H1 (cell line): ENCODE results near the gene COL8A1. TPM values are rescaled to one million over a fixed set of nuclear protein-coding genes. Genes with fewer than 3 reads are reported as not detected.

Source experiments
- CTCF ChIA-PET: fragments of 300-600 bp; sonication (Branson Sonifier 250); formaldehyde crosslinking; loops from one replicate; lab custom pipeline; 2021; ENCODE audit not compliant: partially characterized antibody; lab: Charles Lee
- POLR2A ChIA-PET: fragments of 300-600 bp; sonication (Branson Sonifier 250); formaldehyde crosslinking; loops from one replicate; lab custom pipeline; 2021; ENCODE audit warnings: inconsistent platforms; ENCODE audit not compliant: partially characterized antibody; lab: Charles Lee
- DNase-seq, 2 experiments: peaks; one replicate each; pipeline versions ENCODE4 v3.0.0 to v3.0.0-alpha.2; 2010 to 2022; ENCODE audit warnings: low spot score in 2 of 2, low read depth in 1 of 2, mixed read lengths in 1 of 2
- FAIRE-seq: peaks from 2 replicates; lab custom pipeline; 2011; peaks lifted over from hg19 to GRCh38; lab: Jason Lieb, UNC
- H2AFZ ChIP-seq: 2 replicates; pipeline ENCODE4 v1.8.1; 2012; ENCODE audit warnings: low read length, inconsistent platforms
- H2AK5ac ChIP-seq: 2 replicates; pipeline ENCODE4 v1.6.1; 2013; ENCODE audit warnings: low read depth, low read length
- H2BK120ac ChIP-seq: replicated peaks from 2 replicates; pipeline ENCODE3; 2013; ENCODE audit warnings: low read depth, low read length, inconsistent platforms
- H2BK12ac ChIP-seq: 2 replicates; pipeline ENCODE4 v1.6.1; 2013; ENCODE audit warnings: low read depth, low read length
- H2BK15ac ChIP-seq: 2 replicates; pipeline ENCODE4 v1.6.1; 2013; ENCODE audit warnings: low read length
- H2BK20ac ChIP-seq: 2 replicates; pipeline ENCODE4 v1.6.1; 2013; ENCODE audit warnings: low read length
- H2BK5ac ChIP-seq: 2 replicates; pipeline ENCODE4 v1.6.1; 2013; ENCODE audit warnings: low read depth, low read length
- H3K14ac ChIP-seq: 2 replicates; pipeline ENCODE4 v1.6.1; 2013; ENCODE audit warnings: inconsistent platforms; ENCODE audit not compliant: insufficient read length
- H3K18ac ChIP-seq: 2 replicates; pipeline ENCODE4 v1.6.1; 2013; ENCODE audit warnings: low read length; ENCODE audit errors: extremely low read depth
- H3K23ac ChIP-seq: 2 replicates; pipeline ENCODE4 v1.6.1; 2013; ENCODE audit warnings: inconsistent platforms; ENCODE audit not compliant: insufficient read length
- H3K23me2 ChIP-seq: 2 replicates; pipeline ENCODE4 v1.6.1; 2013; ENCODE audit warnings: low read depth, low read length
- H3K27ac ChIP-seq: 2 replicates; pipeline ENCODE4 v1.6.1; 2011; ENCODE audit warnings: low read depth, low read length, inconsistent platforms
- H3K27me3 ChIP-seq, 4 experiments: replicated peaks in 1 of 4; 1 replicate in 1 of 4; 2 replicates in 3 of 4; pipeline versions ENCODE4 v1.6.1 to v1.8.1; 2011 to 2013; ENCODE audit warnings: low read length in 3 of 4, mild to moderate bottlenecking in 3 of 4, inconsistent platforms in 2 of 4, mixed read lengths in 2 of 4, moderate library complexity in 1 of 4; ENCODE audit not compliant: control insufficient read depth in 3 of 4, insufficient read depth in 3 of 4; ENCODE audit errors: extremely low read depth in 1 of 4
- H3K36me3 ChIP-seq, 4 experiments: 2 replicates each; pipeline versions ENCODE4 v1.6.1 to v1.8.1; 2011 to 2013; ENCODE audit warnings: mild to moderate bottlenecking in 4 of 4, low read length in 3 of 4, moderate library complexity in 2 of 4, control low read depth in 1 of 4, inconsistent platforms in 1 of 4; ENCODE audit not compliant: insufficient read depth in 4 of 4, control insufficient read depth in 2 of 4
- H3K4ac ChIP-seq: replicated peaks from 2 replicates; pipeline ENCODE3; 2013; ENCODE audit warnings: low read length, low read depth, mixed read lengths, inconsistent platforms; ENCODE audit not compliant: insufficient read length
- H3K4me1 ChIP-seq, 4 experiments: replicated peaks in 1 of 4; 1 replicate in 1 of 4; 2 replicates in 3 of 4; pipeline versions ENCODE4 v1.6.1 to v1.8.1; 2011 to 2013; ENCODE audit warnings: low read length in 3 of 4, inconsistent platforms in 2 of 4, mixed read lengths in 1 of 4; ENCODE audit not compliant: insufficient read depth in 4 of 4, control insufficient read depth in 3 of 4
- H3K4me2 ChIP-seq, 2 experiments: 2 replicates each; pipeline versions ENCODE4 v1.6.1 to v1.8.1; 2011 to 2013; ENCODE audit warnings: low read depth in 2 of 2, low read length in 2 of 2, control low read depth in 1 of 2, inconsistent platforms in 1 of 2, mild to moderate bottlenecking in 1 of 2; ENCODE audit not compliant: insufficient read depth in 1 of 2
- H3K4me3 ChIP-seq, 4 experiments: fragments of 200-600, 300-600 bp in 1 of 4; sonication (generic), shearing (Covaris generic), sonication (Bioruptor Twin) in 1 of 4; 2 replicates each; pipeline versions ENCODE4 v1.5.1 to v1.8.1; 2011 to 2016; ENCODE audit warnings: low read length in 4 of 4, low read depth in 3 of 4, control low read depth in 2 of 4, inconsistent platforms in 2 of 4, mild to moderate bottlenecking in 2 of 4, mixed read lengths in 1 of 4, moderate library complexity in 1 of 4; ENCODE audit not compliant: insufficient read depth in 2 of 4; ENCODE audit errors: extremely low read depth in 1 of 4
- H3K56ac ChIP-seq: replicated peaks from 2 replicates; pipeline ENCODE3; 2013; ENCODE audit warnings: low read depth, mild to moderate bottlenecking, mixed read lengths, low read length, inconsistent platforms; ENCODE audit not compliant: insufficient read length
- H3K79me1 ChIP-seq: 2 replicates; pipeline ENCODE4 v1.6.1; 2013; ENCODE audit warnings: low read depth, low read length, control low read depth
- H3K79me2 ChIP-seq, 2 experiments: 2 replicates each; pipeline versions ENCODE4 v1.6.1 to v1.8.1; 2012 to 2013; ENCODE audit warnings: low read length in 2 of 2, mild to moderate bottlenecking in 2 of 2, inconsistent platforms in 1 of 2; ENCODE audit not compliant: insufficient read depth in 2 of 2, control insufficient read depth in 1 of 2
- H3K9ac ChIP-seq, 4 experiments: replicated peaks in 1 of 4; 1 replicate in 1 of 4; 2 replicates in 3 of 4; pipeline versions ENCODE4 v1.6.1 to v1.8.1; 2011 to 2013; ENCODE audit warnings: low read depth in 3 of 4, low read length in 3 of 4, control low read depth in 2 of 4, mild to moderate bottlenecking in 2 of 4, moderate library complexity in 2 of 4, inconsistent platforms in 1 of 4; ENCODE audit errors: extremely low read depth in 1 of 4
- H3K9me3 ChIP-seq, 2 experiments: 2 replicates each; pipeline versions ENCODE4 v1.6.1 to v1.8.1; 2012 to 2013; ENCODE audit warnings: mild to moderate bottlenecking in 2 of 2, moderate library complexity in 2 of 2, control low read depth in 1 of 2, inconsistent platforms in 1 of 2, low read depth in 1 of 2, low read length in 1 of 2, mixed read lengths in 1 of 2; ENCODE audit not compliant: insufficient read depth in 2 of 2
- H4K20me1 ChIP-seq, 2 experiments: replicated peaks in 1 of 2; 2 replicates each; pipeline versions ENCODE3 to v1.8.1; 2011 to 2013; ENCODE audit warnings: inconsistent platforms in 2 of 2, low read length in 2 of 2, mild to moderate bottlenecking in 1 of 2; ENCODE audit not compliant: insufficient read depth in 2 of 2, control insufficient read depth in 1 of 2
- H4K5ac ChIP-seq: 2 replicates; pipeline ENCODE4 v1.6.1; 2013; ENCODE audit warnings: low read length, low read depth, mixed read lengths, inconsistent platforms; ENCODE audit not compliant: insufficient read length
- H4K8ac ChIP-seq: 2 replicates; pipeline ENCODE4 v1.8.0; 2013; ENCODE audit warnings: mild to moderate bottlenecking, moderate library complexity, low read length, inconsistent platforms; ENCODE audit not compliant: insufficient read depth; ENCODE audit errors: extremely low read depth
- H4K91ac ChIP-seq: replicated peaks from 2 replicates; pipeline ENCODE3; 2013; ENCODE audit warnings: low read length, mixed read lengths, inconsistent platforms; ENCODE audit not compliant: insufficient read length
- ASH2L ChIP-seq: fragments of 200-600, 300-600 bp; sonication (generic); IDR thresholded peaks from one replicate; pipeline ENCODE4 v1.7.1; 2017; ENCODE audit warnings: low read length
- CEBPB ChIP-seq: IDR thresholded peaks from 2 replicates; pipeline ENCODE4 v1.6.1; 2012; ENCODE audit warnings: low read depth, low read length
- PHF8 ChIP-seq: fragments of 200-600 bp; sonication (generic); conservative IDR thresholded peaks from 2 replicates; pipeline ENCODE4 v1.7.1; 2012; ENCODE audit warnings: low read depth, mild to moderate bottlenecking, inconsistent platforms, low read length, moderate library complexity
- RBBP5 ChIP-seq: IDR thresholded peaks from 2 replicates; pipeline ENCODE4 v1.7.1; 2012; ENCODE audit warnings: low read depth, mild to moderate bottlenecking, inconsistent platforms, low read length, moderate library complexity, borderline replicate concordance
- SAP30 ChIP-seq: fragments of 300-600 bp; sonication (generic); IDR thresholded peaks from 2 replicates; pipeline ENCODE4 v1.7.1; 2012; ENCODE audit warnings: low read length, moderate library complexity, mild to moderate bottlenecking, inconsistent platforms; ENCODE audit not compliant: insufficient read depth, insufficient replicate concordance
- SRF ChIP-seq: IDR thresholded peaks from 2 replicates; pipeline ENCODE4 v1.6.1; 2011; ENCODE audit warnings: mild to moderate bottlenecking, low read depth, low read length, moderate library complexity
- SUZ12 ChIP-seq: fragments of 200-600 bp; sonication (generic); IDR thresholded peaks from 2 replicates; pipeline ENCODE4 v1.6.1; 2012; ENCODE audit warnings: mild to moderate bottlenecking, inconsistent platforms, low read length, moderate library complexity, mixed read lengths
- TAF1 ChIP-seq: IDR thresholded peaks from 2 replicates; pipeline ENCODE4 v1.6.1; 2011; ENCODE audit warnings: mild to moderate bottlenecking, low read depth, low read length
- WGBS, 2 experiments: shearing (Covaris generic) in 1 of 2; methylation state at CpG; one replicate each; pipeline versions ENCODE4 v1.1.6 to v1.1.7; 2013 to 2015; ENCODE audit warnings: low lambda C conversion rate in 2 of 2, mixed read lengths in 2 of 2, inconsistent platforms in 1 of 2, low coverage in 1 of 2, missing lambda C conversion rate in 1 of 2; ENCODE audit not compliant: insufficient replicate concordance in 2 of 2, insufficient coverage in 1 of 2, insufficient read length in 1 of 2; ENCODE audit errors: extremely low coverage in 1 of 2, missing lambda C conversion rate in 1 of 2; 5-methylcytosine and 5-hydroxymethylcytosine counted together
- polyA plus RNA-seq, 7 experiments: library from polyadenylated mRNA; depleted of rRNA in 3 of 7; stranded (reverse) in 5 of 7; unstranded in 2 of 7; fragments of >200 nt in 5 of 7; fragments of 200-250 nt in 2 of 7; gene quantifications; 1 replicate in 5 of 7; 2 replicates in 1 of 7; 4 replicates in 1 of 7; pipeline versions ENCODE4 v1.2.1 to v1.2.3, GENCODE V29; 2011 to 2013; ENCODE audit warnings: missing spikeins in 2 of 7, mixed read lengths in 2 of 7
- total RNA-seq: library from RNA; stranded (reverse); fragmentation: NEBNext Ultra II Directional; extraction: Animal tissue kit (Norgen Biotek cat#: 25700); gene quantifications from 2 replicates; pipeline ENCODE4 v1.2.1, GENCODE V29; 2021

COL8A1 gene
- total and polyA plus RNA-seq, 2 of the 8 experiments (the other 6 are each of a cell fraction or from before 2014, with no cell fraction given), result 0.21 to 1.2 TPM

DNA sequence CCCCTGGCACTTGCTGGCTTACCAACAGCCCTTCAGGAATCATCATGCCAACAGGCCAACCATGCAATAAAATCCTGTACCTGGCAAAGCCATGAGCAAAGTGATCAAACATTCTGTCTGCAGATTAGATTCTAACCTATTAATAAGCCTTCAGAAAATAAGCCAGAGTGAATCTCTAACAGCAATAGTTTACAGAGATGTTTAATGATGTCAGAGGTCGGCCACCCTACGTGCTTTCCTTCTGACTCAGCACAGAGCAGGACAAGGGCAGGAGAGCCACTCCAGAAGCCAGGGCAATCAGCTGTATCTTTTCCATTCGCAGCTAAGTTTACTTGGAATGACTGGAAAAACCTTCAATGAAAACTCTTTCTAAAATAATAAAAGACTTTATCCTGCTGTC lies 13.1 kb downstream of the COL8A1 start:
- Histone ChIP-seq H3K79me1 (no peaks in the 10 kb centered on the region), H3K9me3 (no peaks in the 10 kb centered on the region), H2BK15ac (no peak overlapping the region), H3K79me2 (no peaks in the 10 kb centered on the region), H3K23ac (no peak overlapping the region), H3K27ac (no peak overlapping the region), H4K91ac (no peak overlapping the region), H2AK5ac (no peak overlapping the region), H2BK12ac (no peak overlapping the region), H2BK120ac (no peak overlapping the region), H2BK5ac (no peak overlapping the region), H4K8ac (no peak overlapping the region), H3K36me3 (no peaks in the 10 kb centered on the region), H3K4me1 (no peaks in the 10 kb centered on the region), H3K9ac (no peak overlapping the region), H3K18ac (no peak overlapping the region), H3K56ac (no peak overlapping the region), H3K27me3 (no peaks in the 10 kb centered on the region), H4K5ac (no peak overlapping the region), H3K4me3 (no peak overlapping the region), H3K14ac (no peak overlapping the region), H2AFZ (no peak overlapping the region), H3K4me2 (no peak overlapping the region), H2BK20ac (no peak overlapping the region), H3K4ac (no peak overlapping the region), H3K23me2 (no peaks in the 10 kb centered on the region), H4K20me1 (no peaks in the 10 kb centered on the region)
- CTCF ChIA-PET, result interaction anchor here (0.6 to 3.4 kb wide), 6 partner anchors 11 to 113 kb away, joined by 3 to 11 read pairs (median 4); no protein-coding TSS in a partner anchor
- no peak for TF ChIP-seq SAP30
- no peak for TF ChIP-seq RBBP5
- TF ChIP-seq SUZ12, result no peak
- no peak for TF ChIP-seq SRF
- TF ChIP-seq PHF8, result no peak
- no peak for TF ChIP-seq TAF1
- no peak for TF ChIP-seq CEBPB
- no peak for TF ChIP-seq ASH2L
- WGBS, 2 experiments, result 72% methylated on average over 3 of the region's 3 CpGs; no CpG with 5 or more reads in 1 of the 2 experiments
- FAIRE-seq (no peak), DNase-seq (no peak)
- POLR2A ChIA-PET, result interaction anchor here (1.1 kb wide), 1 partner anchor 14 kb away, joined by 5 read pairs; the partner anchor contains the start of gene COL8A1
